Glomerular visceral epithelial cell (primary cell): ENCODE results near the gene MLST8.

Experiments used
- DNase-seq: peaks from one replicate; pipeline ENCODE4 v3.0.0-alpha.2; 2016; ENCODE audit errors: extremely low spot score

The MLST8 gene

GRCh38 chr16:2173366-2173765, 31.9 kb upstream of the MLST8 start:
- DNase-seq: no peak

- DNase-seq: no peak
Measured at GRCh38 chr16:2173916-2174315, 31.3 kb upstream of the MLST8 start.

DNA sequence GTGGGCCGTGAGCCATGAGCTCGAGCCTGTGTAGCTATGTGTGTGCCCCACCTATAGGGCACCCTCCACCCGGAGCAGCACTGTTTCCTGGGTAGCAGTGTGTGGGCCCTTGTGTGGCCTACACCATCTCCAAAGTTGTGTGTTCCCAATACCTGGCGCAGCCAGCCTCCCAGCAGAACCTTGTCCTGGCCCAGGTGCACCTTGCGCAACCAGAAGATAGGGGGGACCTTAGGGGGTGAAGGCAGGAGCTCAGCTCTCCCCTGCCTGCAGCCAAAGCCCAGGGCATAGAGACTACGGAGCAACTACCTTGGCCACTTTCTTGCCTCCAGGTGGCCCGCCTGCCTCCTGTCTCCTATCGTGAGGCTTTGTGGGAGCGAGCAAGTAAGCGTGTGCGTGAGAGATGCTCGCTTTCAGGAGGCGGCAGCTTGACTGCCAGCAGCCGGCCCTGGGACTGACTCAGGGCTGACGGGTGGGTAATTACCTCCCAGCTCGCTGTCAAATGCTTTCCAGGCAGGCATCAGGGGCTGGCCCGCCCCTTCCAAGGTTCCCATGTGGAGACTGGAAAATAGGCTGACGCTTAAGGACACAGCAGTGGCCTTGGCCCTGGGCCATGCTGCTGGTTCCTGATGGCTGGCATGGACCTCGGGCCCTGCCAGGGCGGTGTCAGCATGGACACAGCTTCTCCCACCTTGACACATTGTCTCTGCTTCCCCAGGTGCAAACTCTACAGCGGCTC, 30.7 kb upstream of the MLST8 start:
- DNase-seq: no peak

DNA sequence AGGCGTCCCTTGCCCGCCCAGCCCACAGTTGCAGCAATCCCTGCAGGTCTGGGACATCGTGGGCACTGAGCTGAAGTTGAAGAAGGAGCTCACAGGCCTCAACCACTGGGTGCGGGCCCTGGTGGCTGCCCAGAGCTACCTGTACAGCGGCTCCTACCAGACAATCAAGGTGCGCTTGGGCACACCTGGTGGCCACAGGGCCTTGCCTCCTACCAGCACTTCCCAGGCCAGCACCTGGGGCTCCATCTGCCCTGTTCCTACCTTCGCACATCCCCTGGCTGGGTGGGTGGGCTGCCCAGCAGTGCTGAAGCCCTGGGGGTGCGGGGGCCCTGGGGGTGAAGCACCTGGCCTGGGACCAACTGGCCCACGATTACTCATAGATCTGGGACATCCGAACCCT, 29.8 kb upstream of the MLST8 start:
- DNase-seq: no peak

DNA sequence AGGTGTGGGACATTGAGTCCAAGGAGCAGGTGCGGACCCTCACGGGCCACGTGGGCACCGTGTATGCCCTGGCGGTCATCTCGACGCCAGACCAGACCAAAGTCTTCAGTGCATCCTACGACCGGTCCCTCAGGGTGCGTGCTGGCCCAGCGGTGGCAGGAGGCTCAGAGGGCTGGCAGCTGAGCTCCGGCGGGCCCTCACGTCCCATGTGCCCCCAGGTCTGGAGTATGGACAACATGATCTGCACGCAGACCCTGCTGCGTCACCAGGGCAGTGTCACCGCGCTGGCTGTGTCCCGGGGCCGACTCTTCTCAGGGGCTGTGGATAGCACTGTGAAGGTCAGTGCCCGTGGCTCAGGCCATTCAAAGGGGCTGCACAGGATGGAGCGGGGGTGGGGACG, 29.2 kb upstream of the MLST8 start:
- no peak for DNase-seq

DNA sequence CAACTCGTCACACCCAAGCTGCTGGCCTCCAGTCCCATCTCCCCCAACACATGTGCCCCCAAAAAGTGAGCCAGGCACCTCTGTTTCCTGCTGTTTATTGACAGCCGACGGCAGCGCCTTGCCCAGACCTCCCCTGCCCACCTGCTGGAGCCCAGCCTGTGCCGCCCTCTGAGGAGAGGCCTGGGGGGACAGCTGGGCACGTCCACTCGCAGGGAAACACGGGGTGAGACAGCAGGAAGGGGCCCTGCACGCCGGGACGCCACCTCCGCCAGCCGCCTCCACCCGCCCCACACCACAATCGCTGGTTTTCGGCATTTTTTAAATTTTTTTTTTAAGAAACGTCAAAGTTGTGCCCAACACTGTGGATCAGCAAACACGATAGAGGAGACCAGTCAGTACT, 28.2 kb upstream of the MLST8 start:
- no peak for DNase-seq

DNA sequence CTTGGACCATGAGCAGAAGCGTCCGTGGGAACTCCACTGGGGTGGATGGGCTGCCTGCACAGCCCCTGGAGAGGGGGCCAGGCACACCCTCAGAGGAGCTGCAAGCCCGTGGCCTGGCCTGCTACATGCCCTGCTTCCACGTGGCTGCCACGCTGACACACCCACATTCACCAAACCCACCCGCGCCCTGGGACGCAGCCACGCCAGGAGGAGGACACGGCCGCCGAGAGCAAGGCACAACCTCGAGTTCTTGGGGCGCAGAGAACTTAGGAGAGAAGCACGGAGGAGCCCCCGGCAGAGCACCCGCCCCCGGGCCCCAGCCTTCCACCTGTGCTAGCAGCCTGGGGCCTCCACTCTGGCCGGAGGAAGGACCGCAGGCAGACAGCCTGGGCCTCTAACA, 27.7 kb upstream of the MLST8 start:
- no peak for DNase-seq

DNA sequence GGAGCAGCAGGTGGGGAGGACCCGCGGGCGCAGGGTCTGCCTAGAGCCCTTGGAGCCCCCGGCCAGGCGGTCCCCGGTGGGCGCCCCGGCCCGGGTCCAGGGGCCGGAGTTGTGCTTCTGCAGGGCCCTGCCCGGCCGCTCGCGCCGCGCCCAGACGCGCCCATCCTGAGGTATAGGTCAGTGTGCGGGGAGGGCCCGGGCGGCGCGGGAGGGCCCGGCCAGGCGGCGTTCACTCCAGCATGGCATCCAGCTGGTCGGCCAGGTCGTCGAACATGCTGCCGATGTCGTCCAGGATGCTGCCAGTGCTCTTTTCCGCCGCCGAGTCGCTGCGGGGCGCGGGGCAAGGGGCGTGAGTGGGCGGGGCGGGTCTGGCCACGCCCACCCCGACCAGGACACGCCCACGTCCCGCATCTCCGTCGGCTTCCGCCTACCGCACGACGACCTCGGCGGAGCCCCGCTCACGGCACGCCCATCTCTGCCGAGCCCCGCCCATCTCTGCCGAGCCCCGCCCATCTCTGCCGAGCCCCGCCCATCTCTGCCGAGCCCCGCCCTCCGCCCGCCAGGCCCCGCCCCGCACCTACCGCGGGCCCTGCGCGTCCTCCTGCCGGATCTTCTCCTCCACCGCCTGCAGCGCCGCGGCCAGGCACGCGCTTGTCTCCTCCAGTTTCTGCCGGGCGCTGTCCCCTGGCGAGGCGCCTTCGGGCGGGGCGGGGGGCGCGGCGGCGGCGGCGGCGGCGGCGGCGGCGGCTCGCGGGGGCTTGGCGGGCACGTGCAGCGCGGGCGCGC, 26.7 kb upstream of the MLST8 start:
- DNase-seq: no peak

DNA sequence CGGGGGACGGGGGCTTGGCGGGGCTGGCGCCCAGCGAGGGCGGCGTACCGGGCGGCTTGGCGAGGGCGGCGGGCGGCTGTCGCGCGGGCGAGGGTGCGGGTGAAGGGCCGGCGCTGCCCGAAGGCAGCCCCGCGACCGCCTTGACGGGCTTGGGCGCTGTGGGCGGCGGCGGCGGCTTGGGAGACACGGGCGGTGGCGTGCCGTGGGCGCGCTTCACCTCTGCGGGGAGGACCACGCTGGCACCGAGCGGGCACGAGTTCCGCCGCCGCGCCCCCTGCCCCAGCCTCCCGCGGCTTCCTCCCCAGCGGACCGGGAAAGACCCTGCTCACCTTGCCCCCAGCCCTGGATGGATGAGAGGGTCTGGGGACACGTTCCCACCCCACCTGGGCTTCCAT, 26.1 kb upstream of the MLST8 start:
- DNase-seq: no peak

- DNase-seq: no peak
Measured at GRCh38 chr16:2179576-2179975, 25.7 kb upstream of the MLST8 start.

GRCh38 chr16:2180461-2180860, 24.8 kb upstream of the MLST8 start:
- no peak for DNase-seq

- no peak for DNase-seq
Measured at GRCh38 chr16:2180962-2181923, 24.0 kb upstream of the MLST8 start.

GRCh38 chr16:2181952-2182351, 23.3 kb upstream of the MLST8 start:
- no peak for DNase-seq

- peak; percentile 35 for DNase-seq
Measured at GRCh38 chr16:2183671-2184070, 21.6 kb upstream of the MLST8 start.

GRCh38 chr16:2184346-2184745, 20.9 kb upstream of the MLST8 start:
- DNase-seq: no peak

DNA sequence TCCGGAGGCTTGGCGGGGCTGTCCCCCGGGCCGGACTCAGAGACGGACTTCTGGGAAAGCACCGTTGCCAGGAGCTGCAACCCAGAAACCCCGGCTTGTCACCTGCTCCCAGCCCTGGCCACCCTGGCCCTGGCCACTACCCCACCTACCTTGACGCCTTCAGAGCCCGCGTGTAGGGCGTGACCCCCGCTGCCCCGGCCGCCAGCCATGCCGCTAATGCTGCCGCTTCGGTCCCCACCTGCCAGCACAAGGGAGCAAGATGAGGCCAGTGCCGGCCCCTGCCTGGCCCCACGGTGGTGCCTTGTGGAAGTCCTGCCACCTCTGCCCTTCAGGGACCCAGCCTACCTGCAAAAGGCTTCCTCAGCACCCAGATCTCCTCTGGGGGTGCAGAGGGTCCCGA, 20.3 kb upstream of the MLST8 start:
- DNase-seq: no peak

DNA sequence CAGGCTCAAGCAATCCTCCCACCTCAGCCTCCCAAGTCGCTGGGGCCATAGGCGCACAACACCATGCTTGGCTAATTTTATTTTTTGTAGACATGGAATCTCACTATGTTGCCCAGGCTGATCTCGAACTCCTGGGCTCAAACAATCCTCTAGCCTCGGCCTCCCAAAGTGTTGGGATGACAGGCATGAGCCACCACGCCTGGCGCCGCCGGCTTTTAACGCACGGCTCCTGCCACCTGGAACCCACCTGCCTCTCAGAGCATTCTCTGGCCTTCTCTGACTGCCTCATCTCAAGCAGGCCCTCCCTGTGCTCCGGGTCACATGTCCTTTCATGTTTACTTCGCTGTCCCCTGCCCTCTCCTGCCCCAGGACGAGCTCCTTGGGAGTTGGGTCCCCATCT, 19.2 kb upstream of the MLST8 start:
- DNase-seq: no peak

DNA sequence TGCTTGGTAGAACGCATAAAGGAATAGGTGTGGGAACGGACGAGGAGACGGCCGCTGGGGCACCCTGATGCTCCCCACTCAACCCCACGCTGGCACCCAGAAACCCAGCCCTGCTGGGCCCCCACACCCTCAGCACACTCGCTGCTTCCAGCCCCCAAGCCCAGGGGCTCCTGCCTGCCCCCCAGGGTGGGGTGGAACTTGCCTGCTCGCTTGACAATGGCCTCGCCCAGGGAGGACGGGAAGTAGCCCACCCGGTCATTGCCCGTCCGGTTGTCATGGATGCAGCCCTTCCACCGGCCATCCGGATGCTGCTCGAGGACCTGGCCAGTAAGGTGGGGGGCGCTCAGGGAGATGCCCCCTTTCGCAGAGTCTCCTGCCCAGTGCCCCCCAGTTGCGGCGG, 18.7 kb upstream of the MLST8 start:
- DNase-seq: no peak

DNA sequence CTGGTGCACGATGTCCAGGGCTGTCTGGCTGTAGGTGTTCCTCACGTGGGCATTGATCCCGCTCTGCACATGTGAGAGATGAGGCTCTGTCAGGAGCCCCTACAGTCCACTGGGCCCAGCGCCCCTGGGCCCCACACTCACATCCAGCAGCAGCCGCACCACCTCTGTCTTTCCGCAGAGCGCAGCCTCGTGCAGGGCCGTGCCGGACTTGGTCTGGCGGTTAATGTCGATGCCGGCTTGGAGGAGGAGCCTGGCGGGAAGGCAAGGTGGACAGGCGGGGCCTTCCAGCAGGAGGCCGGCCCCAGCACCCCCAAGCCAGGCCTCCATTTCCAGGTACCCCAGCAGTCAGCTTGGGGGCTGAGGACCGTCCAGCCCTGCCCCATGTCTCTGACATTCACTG, 18.0 kb upstream of the MLST8 start:
- no peak for DNase-seq

DNA sequence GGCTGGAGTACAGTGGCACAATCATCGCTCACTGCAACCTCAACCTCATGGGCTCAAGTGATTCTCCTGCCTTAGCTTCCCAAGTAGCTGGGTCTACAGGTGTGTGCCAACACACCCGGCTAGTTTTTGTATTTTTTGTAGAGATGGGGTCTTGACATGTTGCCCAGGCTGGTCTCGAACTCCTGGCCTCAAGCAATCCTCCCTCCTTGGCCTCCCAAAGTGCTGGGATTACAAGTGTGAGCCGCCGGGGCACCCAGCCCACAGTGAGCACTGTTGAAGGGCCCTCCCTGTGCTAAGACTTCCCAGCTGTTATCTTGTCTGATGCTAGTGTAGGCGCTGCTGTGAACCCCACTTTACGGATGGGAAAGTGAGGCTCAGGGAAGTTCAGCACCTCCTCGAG, 16.9 kb upstream of the MLST8 start:
- no peak for DNase-seq

DNA sequence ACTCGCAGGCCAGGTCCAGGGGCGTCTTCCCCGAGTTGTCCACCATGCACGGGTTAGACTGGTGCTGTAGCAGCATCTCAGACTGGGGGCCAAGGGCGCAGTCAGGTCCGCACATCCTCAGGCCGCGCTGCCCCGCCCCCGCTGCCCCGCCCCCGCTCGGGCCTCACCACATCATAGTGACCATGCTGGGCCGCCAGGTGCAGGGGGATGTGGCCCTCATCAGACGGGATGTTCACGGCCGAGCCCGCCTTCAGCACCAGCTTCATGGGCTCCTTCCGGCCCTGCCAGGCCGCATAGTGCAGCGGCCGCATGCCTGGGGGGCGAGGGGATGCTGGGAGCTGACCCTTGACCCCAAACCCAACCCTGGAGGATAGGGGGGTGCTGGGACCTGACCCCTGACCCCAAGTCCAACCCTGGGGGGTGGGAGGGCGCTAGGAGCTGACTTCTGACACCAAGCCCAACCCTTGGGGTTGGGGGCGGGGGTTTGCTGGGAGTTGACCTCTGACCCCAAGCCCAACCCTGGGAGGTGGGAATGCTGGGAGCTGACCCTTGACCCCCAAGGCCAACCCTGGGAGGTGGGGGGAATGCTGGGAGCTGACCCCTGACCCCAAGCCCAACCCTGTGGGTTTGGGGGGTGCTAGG, 15.9 kb upstream of the MLST8 start:
- DNase-seq: no peak
